Aorta (tissue), 5 donors: ENCODE data around the gene PCNX4. TPM values are rescaled to one million over a fixed set of nuclear protein-coding genes. Genes with fewer than 3 reads are reported as not detected.
A peak's percentile ranks its signal among the peaks of the same experiment; 100 is the strongest.

ENCODE experiments used
- ATAC-seq: fragments of 200-7000 bp; cut with Tn5 transposase; one replicate; pipeline ENCODE4 v1.9.1; 2022; ENCODE audit warnings: moderate library complexity; ENCODE audit not compliant: low FRiP score
- DNase-seq, 2 donors: peaks; one replicate each; pipeline ENCODE4 v3.0.0-alpha.2; 2020
- H3K27ac ChIP-seq, 2 donors: one replicate each; pipeline ENCODE4 v1.5.1; 2013; ENCODE audit warnings: low read length in 2 of 2, mild to moderate bottlenecking in 2 of 2, moderate library complexity in 2 of 2, control low read depth in 1 of 2, inconsistent platforms in 1 of 2, low read depth in 1 of 2
- H3K27me3 ChIP-seq, 2 donors: one replicate each; pipeline ENCODE4 v1.6.1; 2013; ENCODE audit warnings: control low read depth in 1 of 2, low read length in 1 of 2, mild to moderate bottlenecking in 1 of 2, moderate library complexity in 1 of 2; ENCODE audit not compliant: insufficient read depth in 2 of 2, control insufficient read depth in 1 of 2
- H3K36me3 ChIP-seq, 2 donors: one replicate each; pipeline ENCODE4 v1.6.1; 2013; ENCODE audit warnings: control low read depth in 1 of 2, low read length in 1 of 2, mild to moderate bottlenecking in 1 of 2; ENCODE audit not compliant: insufficient read depth in 2 of 2, control insufficient read depth in 1 of 2
- H3K4me1 ChIP-seq, 2 donors: one replicate each; pipeline ENCODE4 v1.6.1; 2013; ENCODE audit warnings: low read length in 2 of 2, control low read depth in 1 of 2, mild to moderate bottlenecking in 1 of 2, moderate library complexity in 1 of 2; ENCODE audit not compliant: insufficient read depth in 2 of 2, control insufficient read depth in 1 of 2
- H3K4me3 ChIP-seq, 2 donors: one replicate each; pipeline ENCODE4 v1.5.1; 2013; ENCODE audit warnings: low read length in 2 of 2, control low read depth in 1 of 2, mild to moderate bottlenecking in 1 of 2
- H3K9me3 ChIP-seq: one replicate; pipeline ENCODE4 v1.6.1; 2013; ENCODE audit warnings: mild to moderate bottlenecking, low read length; ENCODE audit not compliant: control insufficient read depth
- WGBS, 2 donors: extraction: QIAGEN DNeasy Blood & Tissue Kit; methylation state at CpG; one replicate each; pipeline ENCODE4 v1.1.7; 2013; 5-methylcytosine and 5-hydroxymethylcytosine counted together
- intact Hi-C, 2 donors: fragments of 100-400 bp; cut with DNase I; formaldehyde crosslinking; loops; one replicate each; pipeline versions ENCODE4 v1.14.2 to v1.15.0; 2022
- polyA plus RNA-seq, 2 donors: library from polyadenylated mRNA; stranded (reverse); fragments of 200-250 nt; gene quantifications; one replicate each; pipeline ENCODE4 v1.2.3, GENCODE V29; 2013
- total RNA-seq, 2 donors: library from RNA; stranded (reverse); fragmentation: NEBNext Ultra II Directional; extraction: Animal tissue kit (Norgen Biotek cat#: 25700); gene quantifications; one replicate each; pipeline ENCODE4 v1.2.1, GENCODE V29; 2021
- donor health status: healthy with polysubstance abuse.
- donor health status: Bipolar disorder and iron deficiency.
- donor health status: DM: no; HTN: no; CAD: no.
- donor health status: DM: no; HTN: no; CAD: no.
- donor health status: DM: yes; HTN: yes; CAD: no.

PCNX4 gene
- total and polyA plus RNA-seq, 4 donors: 6.0 to 49.7 (median 30.2) TPM

- Histone ChIP-seq H3K27me3 (no peaks in the 10 kb centered on the region), H3K9me3 (no peaks in the 10 kb centered on the region), H3K4me1 (peaks cover 0 to 3% of the 10 kb centered on the region in 2 donors), H3K4me3 (no peak overlapping the region), H3K27ac (no peak overlapping the region), H3K36me3 (no peaks in the 10 kb centered on the region)
- DNase-seq (no peak), ATAC-seq (no peak)
- intact Hi-C loops: no loop called here
- WGBS, 2 donors: 80 to 87% methylated on average over 3 of the region's 3 CpGs
Observed at GRCh38 chr14:60214003-60214402, 122.3 kb downstream of the PCNX4 start.

GRCh38 chr14:60214415-60215126 is 122.8 kb downstream of the PCNX4 start:
- H3K27ac ChIP-seq: no peak overlapping the region
- no peak overlapping the region for H3K4me3 ChIP-seq
- peaks cover 0 to 3% of the 10 kb centered on the region in 2 donors for H3K4me1 ChIP-seq
- no peaks in the 10 kb centered on the region for H3K27me3 ChIP-seq
- no peaks in the 10 kb centered on the region for H3K36me3 ChIP-seq
- 67 to 68% methylated on average over 1 of the region's 1 CpG for WGBS, 2 donors
- DNase-seq (no peak), ATAC-seq (no peak)
- no peaks in the 10 kb centered on the region for H3K9me3 ChIP-seq
- intact Hi-C loops: no loop called here

- no peak for ATAC-seq
- Histone ChIP-seq H3K27ac (no peak overlapping the region), H3K4me3 (no peak overlapping the region), H3K27me3 (no peaks in the 10 kb centered on the region), H3K36me3 (no peaks in the 10 kb centered on the region), H3K9me3 (no peaks in the 10 kb centered on the region), H3K4me1 (peaks cover 0 to 3% of the 10 kb centered on the region in 2 donors)
- intact Hi-C loops: no loop called here
- DNase-seq: no peak
- WGBS, 2 donors: 75 to 77% methylated on average over 2 of the region's 2 CpGs
Observed at GRCh38 chr14:60215127-60215444, 123.4 kb downstream of the PCNX4 start.

GRCh38 chr14:60215520-60216420 is 124.0 kb downstream of the PCNX4 start:
- intact Hi-C loops: no loop called here
- no peak for ATAC-seq
- Histone ChIP-seq H3K27me3 (no peaks in the 10 kb centered on the region), H3K4me3 (no peak overlapping the region), H3K4me1 (peaks cover 0 to 3% of the 10 kb centered on the region in 2 donors), H3K36me3 (no peaks in the 10 kb centered on the region), H3K27ac (peak overlapping the region in 1 of 2 donors; percentile 59), H3K9me3 (no peaks in the 10 kb centered on the region)
- no peak for DNase-seq
- WGBS, 2 donors: 53 to 60% methylated on average over 4 of the region's 4 CpGs

GRCh38 chr14:60217713-60218112 is 126.0 kb downstream of the PCNX4 start:
- Histone ChIP-seq H3K4me1 (peaks cover 0 to 3% of the 10 kb centered on the region in 2 donors), H3K4me3 (no peak overlapping the region), H3K36me3 (no peaks in the 10 kb centered on the region), H3K9me3 (no peaks in the 10 kb centered on the region), H3K27ac (no peak overlapping the region), H3K27me3 (no peaks in the 10 kb centered on the region)
- no peak for ATAC-seq
- no peak for DNase-seq
- WGBS, 2 donors: 45 to 59% methylated on average over 3 of the region's 3 CpGs
- intact Hi-C loops: no loop called here

Other genes with a start within 250 kb of the PCNX4 start
- 10 to 100 TPM; 17.8 to 42.4 TPM for gene RTN1, start 221.1 kb upstream of the PCNX4 start, total RNA-seq
- gene RTN1, start 221.1 kb upstream of the PCNX4 start, polyA plus RNA-seq: 10 to 100 TPM; 21.4 to 43.7 TPM
- not detected for gene LRRC9, start 171.8 kb upstream of the PCNX4 start, total RNA-seq
- gene LRRC9, start 171.8 kb upstream of the PCNX4 start, polyA plus RNA-seq: not detected
- gene DHRS7, start 73.5 kb downstream of the PCNX4 start, total RNA-seq: 10 to 100 TPM; 68.2 to 75.3 TPM
- 10 to 100 TPM; 67.7 to 68.3 TPM for gene DHRS7, start 73.5 kb downstream of the PCNX4 start, polyA plus RNA-seq
- 10 to 100 TPM; 61.8 to 63.7 TPM for gene PPM1A, start 157.3 kb downstream of the PCNX4 start, total RNA-seq
- 10 to 100 TPM; 26.4 to 42.2 TPM for gene PPM1A, start 157.3 kb downstream of the PCNX4 start, polyA plus RNA-seq